Thoracic aorta (tissue), 2 donors: ENCODE results near the gene MMP11. TPM values are rescaled to one million over a fixed set of nuclear protein-coding genes. Genes with fewer than 3 reads are reported as not detected.

Experiments used
- ATAC-seq: fragments of 150-250 bp; one replicate; pipeline ENCODE4 v1.8.0; 2017; ENCODE audit warnings: low read depth; ENCODE audit not compliant: insufficient number of reproducible peaks, low FRiP score
- DNase-seq: peaks from one replicate; pipeline ENCODE4 v3.0.0-alpha.2; 2020; ENCODE audit warnings: low spot score
- H3K27ac ChIP-seq, 2 donors: fragments of 200-600 bp; sonication (generic); 1 replicate in 1 of 2; 2 replicates in 1 of 2; pipeline ENCODE4 v1.5.1; 2016; ENCODE audit warnings: mild to moderate bottlenecking in 2 of 2, moderate library complexity in 2 of 2
- H3K27me3 ChIP-seq: fragments of 200-600 bp; sonication (generic); replicated peaks from 2 replicates; pipeline ENCODE4 v1.6.0; 2016; ENCODE audit warnings: mild to moderate bottlenecking; ENCODE audit not compliant: insufficient read depth
- H3K36me3 ChIP-seq: fragments of 200-600 bp; sonication (generic); one replicate; pipeline ENCODE4 v1.5.1; 2016
- H3K4me1 ChIP-seq, 2 donors: fragments of 200-600 bp; sonication (generic); 1 replicate in 1 of 2; 2 replicates in 1 of 2; pipeline versions ENCODE4 v1.5.1 to v1.6.0; 2016; ENCODE audit warnings: low read depth in 2 of 2, mild to moderate bottlenecking in 1 of 2; ENCODE audit not compliant: control insufficient read depth in 1 of 2
- H3K4me3 ChIP-seq: fragments of 200-600 bp; sonication (generic); 2 replicates; pipeline ENCODE4 v1.5.1; 2016; ENCODE audit warnings: mild to moderate bottlenecking
- H3K9me3 ChIP-seq: fragments of 200-600 bp; sonication (generic); 2 replicates; pipeline ENCODE4 v1.5.1; 2016
- total RNA-seq, 2 donors: library from RNA; depleted of rRNA; stranded (reverse); fragments of >200 nt; gene quantifications; one replicate each; pipeline versions ENCODE4 v1.1.0 to v1.2.3, GENCODE V29; 2016
- TF ChIP-seq, protein P1 (sequence below): fragments of 200-600 bp; sonication (generic); IDR thresholded peaks from one replicate; pipeline ENCODE4 v1.5.1; 2019; ENCODE audit warnings: antibody characterized with exemption

The MMP11 gene
- total RNA-seq, 2 donors from 2014 or later, result 2.0 to 10.2 TPM

DNA sequence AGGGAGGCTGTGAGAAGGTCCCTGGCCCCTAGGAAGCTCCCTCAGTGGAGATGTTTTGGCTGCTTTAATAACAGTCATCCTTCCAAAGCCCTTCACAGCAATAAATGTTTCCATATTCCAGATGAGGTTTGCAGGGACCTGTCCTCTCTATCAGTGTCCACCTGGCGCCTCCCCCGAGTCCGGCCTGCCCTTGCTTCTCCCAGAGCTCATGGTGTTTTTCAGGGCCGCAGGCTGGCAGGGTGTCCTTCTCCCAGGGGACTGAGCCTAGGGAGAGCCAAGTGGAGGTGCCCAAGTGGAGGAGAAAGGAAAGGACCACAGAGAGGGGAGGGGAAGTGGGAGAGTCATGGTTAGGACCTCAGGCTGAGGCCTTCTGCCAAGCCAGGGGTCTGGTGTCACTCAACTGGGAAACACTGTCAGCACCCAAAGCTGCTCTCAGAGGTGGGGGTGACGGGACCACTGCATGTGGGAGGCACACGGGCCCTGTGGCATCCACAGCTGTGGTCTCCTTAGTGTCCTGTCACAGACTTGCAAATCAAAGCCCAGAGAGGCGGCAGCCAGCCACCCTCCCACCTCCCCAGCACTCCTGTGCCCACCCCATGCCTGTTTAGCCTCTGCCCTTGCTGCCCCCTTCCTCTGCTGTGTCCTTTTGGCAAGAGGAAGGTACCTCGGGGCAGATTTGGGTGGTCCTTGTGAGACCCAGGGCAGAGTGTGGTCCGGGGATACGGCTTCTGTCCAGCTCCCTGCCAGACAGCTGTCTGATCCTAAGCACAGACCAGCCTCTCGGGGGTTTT is 59.8 kb downstream of the MMP11 start:
- TF ChIP-seq, protein P1, sequence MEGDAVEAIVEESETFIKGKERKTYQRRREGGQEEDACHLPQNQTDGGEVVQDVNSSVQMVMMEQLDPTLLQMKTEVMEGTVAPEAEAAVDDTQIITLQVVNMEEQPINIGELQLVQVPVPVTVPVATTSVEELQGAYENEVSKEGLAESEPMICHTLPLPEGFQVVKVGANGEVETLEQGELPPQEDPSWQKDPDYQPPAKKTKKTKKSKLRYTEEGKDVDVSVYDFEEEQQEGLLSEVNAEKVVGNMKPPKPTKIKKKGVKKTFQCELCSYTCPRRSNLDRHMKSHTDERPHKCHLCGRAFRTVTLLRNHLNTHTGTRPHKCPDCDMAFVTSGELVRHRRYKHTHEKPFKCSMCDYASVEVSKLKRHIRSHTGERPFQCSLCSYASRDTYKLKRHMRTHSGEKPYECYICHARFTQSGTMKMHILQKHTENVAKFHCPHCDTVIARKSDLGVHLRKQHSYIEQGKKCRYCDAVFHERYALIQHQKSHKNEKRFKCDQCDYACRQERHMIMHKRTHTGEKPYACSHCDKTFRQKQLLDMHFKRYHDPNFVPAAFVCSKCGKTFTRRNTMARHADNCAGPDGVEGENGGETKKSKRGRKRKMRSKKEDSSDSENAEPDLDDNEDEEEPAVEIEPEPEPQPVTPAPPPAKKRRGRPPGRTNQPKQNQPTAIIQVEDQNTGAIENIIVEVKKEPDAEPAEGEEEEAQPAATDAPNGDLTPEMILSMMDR, result no peak
- no peak overlapping the region for H3K27ac ChIP-seq
- no peak overlapping the region for H3K4me3 ChIP-seq
- no peak for ATAC-seq
- no peaks in the 10 kb centered on the region for H3K9me3 ChIP-seq
- H3K27me3 ChIP-seq, result no peaks in the 10 kb centered on the region
- no peak for DNase-seq
- peaks cover 6% of the 10 kb centered on the region for H3K36me3 ChIP-seq
- H3K4me1 ChIP-seq, result peaks cover 22 to 54% of the 10 kb centered on the region in 2 donors

DNA sequence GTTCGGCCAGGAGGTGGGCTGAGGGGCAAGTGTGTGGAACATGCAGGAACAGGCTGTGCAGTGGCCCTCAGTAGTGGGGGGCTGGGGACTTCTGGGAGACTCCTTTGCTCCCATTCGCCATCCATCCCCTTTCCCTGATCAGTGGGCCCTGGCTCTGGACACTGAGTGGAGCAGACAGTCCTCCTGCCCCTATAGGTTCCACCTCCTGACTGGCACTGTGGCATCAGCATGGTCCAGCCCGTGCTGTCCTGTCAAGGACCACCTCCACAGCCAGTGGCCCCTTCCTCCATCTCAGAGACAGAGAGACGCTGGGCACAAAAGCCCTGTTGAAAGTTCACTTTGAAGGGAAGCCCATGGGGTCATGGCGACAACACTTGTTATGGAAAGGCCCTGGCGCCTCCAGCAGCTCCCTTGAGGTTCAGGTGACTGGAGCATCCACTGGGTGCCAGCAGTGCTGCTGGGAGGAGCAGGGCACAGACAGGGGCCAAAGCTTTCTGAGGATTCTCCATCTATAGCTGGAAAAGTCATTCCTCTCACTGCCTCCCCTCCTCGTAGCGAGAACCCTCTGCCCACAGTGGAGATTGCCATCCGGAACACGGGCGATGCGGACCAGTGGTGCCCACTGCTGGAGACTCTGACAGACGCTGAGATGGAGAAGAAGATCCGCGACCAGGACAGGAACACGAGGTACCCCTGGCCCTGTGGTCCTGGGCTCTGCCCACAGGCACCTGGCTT is 60.5 kb downstream of the MMP11 start:
- Histone ChIP-seq H3K9me3 (no peaks in the 10 kb centered on the region), H3K27ac (peak overlapping the region; percentile 16 to 43), H3K36me3 (peaks cover 6% of the 10 kb centered on the region), H3K27me3 (no peaks in the 10 kb centered on the region), H3K4me1 (peaks cover 26 to 58% of the 10 kb centered on the region in 2 donors), H3K4me3 (no peak overlapping the region)
- DNase-seq (no peak), ATAC-seq (no peak)
- TF ChIP-seq, protein P1, result no peak

Other genes starting within 250 kb of the MMP11 start
- not detected for gene IGLL1, start 192.6 kb upstream of the MMP11 start, total RNA-seq
- not detected for gene DRICH1, start 140.5 kb upstream of the MMP11 start, total RNA-seq
- gene RGL4, start 81.8 kb upstream of the MMP11 start, total RNA-seq, result not detected
- gene ZNF70, start 21.7 kb upstream of the MMP11 start, total RNA-seq, result 10 to 100 TPM in 1 of 2 donors, 1 to 10 TPM in 1; 8.4 to 13.8 TPM
- gene VPREB3, start 18.4 kb upstream of the MMP11 start, total RNA-seq, result not detected
- not detected for gene C22orf15, start 9.9 kb upstream of the MMP11 start, total RNA-seq
- 10 to 100 TPM in 1 of 2 donors, not detected in 1; 19.4 TPM for gene CHCHD10, start 4.9 kb upstream of the MMP11 start, total RNA-seq
- gene SMARCB1, start 14.1 kb downstream of the MMP11 start, total RNA-seq, result 10 to 100 TPM; 43.5 to 50.0 TPM
- gene DERL3, start 66.2 kb downstream of the MMP11 start, total RNA-seq, result 1 to 10 TPM; 2.5 to 3.0 TPM
- gene SLC2A11, start 85.0 kb downstream of the MMP11 start, total RNA-seq, result 10 to 100 TPM in 1 of 2 donors, 1 to 10 TPM in 1; 9.2 to 25.5 TPM
- 100 to 1,000 TPM; 152 to 157 TPM for gene MIF, start 121.5 kb downstream of the MMP11 start, total RNA-seq
- 1 to 10 TPM in 1 of 2 donors, not detected in 1; 3.6 TPM for gene GSTT2B, start 188.3 kb downstream of the MMP11 start, total RNA-seq
- 1 to 10 TPM in 1 of 2 donors, not detected in 1; 5.4 TPM for gene DDTL, start 194.0 kb downstream of the MMP11 start, total RNA-seq
- gene DDT, start 201.6 kb downstream of the MMP11 start, total RNA-seq, result 10 to 100 TPM; 38.8 to 45.5 TPM
- not detected for gene GSTT2, start 207.3 kb downstream of the MMP11 start, total RNA-seq
- not detected for gene GSTT4, start 232.6 kb downstream of the MMP11 start, total RNA-seq
- gene CABIN1, start 238.5 kb downstream of the MMP11 start, total RNA-seq, result 10 to 100 TPM; 77.7 to 91.5 TPM